NCI-H2107 treated with DMSO at 0.1 percent for 48 hours (cell line): ENCODE results near the gene INTS15.
"Not testable (repeated sequence)": the region's sequence is repeated elsewhere in the genome, so short reads cannot be mapped to it uniquely, and the experiment has no call there.

Experiments used
- DNase-seq: peaks from one replicate; lab custom pipeline; 2025; ENCODE audit not compliant: unreplicated experiment; lab: John Stamatoyannopoulos, UW

Gene INTS15

GRCh38 chr7:6616854-6617643 is 27.2 kb downstream of the INTS15 start:
- DNase-seq = no peak

GRCh38 chr7:6618621-6619020 is 28.8 kb downstream of the INTS15 start:
- DNase-seq = no peak

- no peak for DNase-seq
Observed at GRCh38 chr7:6619961-6620360, 30.1 kb downstream of the INTS15 start.

GRCh38 chr7:6621195-6622133 is 31.6 kb downstream of the INTS15 start:
- DNase-seq = no peak

GRCh38 chr7:6622134-6622710 is 32.4 kb downstream of the INTS15 start:
- no peak for DNase-seq

GRCh38 chr7:6623589-6624245 is 33.9 kb downstream of the INTS15 start:
- DNase-seq = no peak

- DNase-seq = no peak
Observed at GRCh38 chr7:6624246-6624611, 34.4 kb downstream of the INTS15 start.

GRCh38 chr7:6628045-6628444 is 38.2 kb downstream of the INTS15 start:
- peak; percentile 18 for DNase-seq

- DNase-seq = no peak
Observed at GRCh38 chr7:6630007-6630849, 40.4 kb downstream of the INTS15 start.

- no peak for DNase-seq
Observed at GRCh38 chr7:6631605-6632004, 41.8 kb downstream of the INTS15 start.

GRCh38 chr7:6634021-6634420 is 44.2 kb downstream of the INTS15 start:
- no peak for DNase-seq

GRCh38 chr7:6634971-6635370 is 45.1 kb downstream of the INTS15 start:
- not testable (repeated sequence) for DNase-seq

GRCh38 chr7:6636741-6637543 is 47.1 kb downstream of the INTS15 start, which contains the start of gene ZNF316:
ZNF316 (plus strand) TSS chr7:6637318; CDS start chr7:6642410, 5,092 bp downstream.
- no peak for DNase-seq

GRCh38 chr7:6637544-6638229 is 47.9 kb downstream of the INTS15 start:
- DNase-seq = no peak

GRCh38 chr7:6639032-6639431 is 49.2 kb downstream of the INTS15 start:
- DNase-seq = no peak

- no peak for DNase-seq
Observed at GRCh38 chr7:6639627-6640026, 49.8 kb downstream of the INTS15 start.

- no peak for DNase-seq
Observed at GRCh38 chr7:6640246-6640721, 50.5 kb downstream of the INTS15 start.

- DNase-seq = no peak
Observed at GRCh38 chr7:6641305-6642035, 51.6 kb downstream of the INTS15 start.
